Naive B cell (primary cell): ENCODE data around the gene HMGA1. TPM values are rescaled to one million over a fixed set of nuclear protein-coding genes. Genes with fewer than 3 reads are reported as not detected.

Experiments
- ATAC-seq, 2 donors: fragments of 150-1000 bp; cut with Tn5 transposase; 2 replicates each; pipeline ENCODE4 v1.10.0; 2021; ENCODE audit warnings: low read depth in 2 of 2, mild to moderate bottlenecking in 2 of 2, moderate library complexity in 2 of 2
- DNase-seq: peaks from one replicate; pipeline ENCODE4 v3.0.0; 2022
- H3K27ac Mint-ChIP-seq, 6 donors: one replicate each; pipeline ENCODE4 v1.8.0; 2020 to 2022; ENCODE audit warnings: mild to moderate bottlenecking in 6 of 6, mixed read lengths in 6 of 6, moderate library complexity in 5 of 6, inconsistent platforms in 2 of 6
- H3K27me3 Mint-ChIP-seq, 3 donors: one replicate each; pipeline ENCODE4 v1.8.0; 2021 to 2022; ENCODE audit warnings: mixed read lengths in 3 of 3, mild to moderate bottlenecking in 1 of 3
- H3K36me3 Mint-ChIP-seq, 2 donors: one replicate each; pipeline ENCODE4 v1.8.0; 2020 to 2022; ENCODE audit warnings: mixed read lengths in 2 of 2, inconsistent platforms in 1 of 2, mild to moderate bottlenecking in 1 of 2
- H3K4me1 Mint-ChIP-seq, 3 donors: one replicate each; pipeline ENCODE4 v1.8.0; 2020 to 2022; ENCODE audit warnings: mixed read lengths in 3 of 3, inconsistent platforms in 1 of 3, mild to moderate bottlenecking in 1 of 3, moderate library complexity in 1 of 3
- H3K4me3 Mint-ChIP-seq, 8 donors: one replicate each; pipeline ENCODE4 v1.8.0; 2020 to 2022; ENCODE audit warnings: mild to moderate bottlenecking in 8 of 8, mixed read lengths in 8 of 8, moderate library complexity in 8 of 8, inconsistent platforms in 2 of 8
- H3K9me3 Mint-ChIP-seq, 7 donors: one replicate each; pipeline ENCODE4 v1.8.0; 2020 to 2022; ENCODE audit warnings: mixed read lengths in 7 of 7, mild to moderate bottlenecking in 5 of 7, inconsistent platforms in 2 of 7, moderate library complexity in 1 of 7
- polyA plus RNA-seq, 6 donors: library from polyadenylated mRNA; unstranded; fragments of 300-500 nt; fragmentation: Illumina TruSeq; gene quantifications; one replicate each; pipeline ENCODE4 v1.2.3, GENCODE V29; 2021; ENCODE audit warnings: low read depth in 6 of 6

The HMGA1 gene
- polyA plus RNA-seq, 6 donors from 2014 or later, result 17.2 to 38.1 (median 31.2) TPM

GRCh38 chr6:34205466-34205865 is 31.2 kb upstream of the HMGA1 start:
- ATAC-seq (no peak), DNase-seq (no peak)
- H3K27me3 Mint-ChIP-seq, result peaks cover 0 to under 1% (median 0%) of the 10 kb centered on the region in 3 donors
- no peaks in the 10 kb centered on the region for H3K36me3 Mint-ChIP-seq
- H3K9me3 Mint-ChIP-seq, result peaks cover 0 to 2% (median 0%) of the 10 kb centered on the region in 7 donors
- H3K4me1 Mint-ChIP-seq, result no peaks in the 10 kb centered on the region
- no peak overlapping the region for H3K27ac Mint-ChIP-seq
- H3K4me3 Mint-ChIP-seq, result no peak overlapping the region

- Mint-ChIP-seq H3K36me3 (no peaks in the 10 kb centered on the region), H3K27ac (no peak overlapping the region), H3K27me3 (no peaks in the 10 kb centered on the region), H3K9me3 (peaks cover 0 to 2% (median 0%) of the 10 kb centered on the region in 7 donors), H3K4me1 (no peaks in the 10 kb centered on the region), H3K4me3 (no peak overlapping the region)
- no peak for DNase-seq
- no peak for ATAC-seq
Observed at GRCh38 chr6:34205916-34206315, 30.8 kb upstream of the HMGA1 start.

- Mint-ChIP-seq H3K4me1 (no peaks in the 10 kb centered on the region), H3K36me3 (no peaks in the 10 kb centered on the region), H3K27me3 (no peaks in the 10 kb centered on the region), H3K27ac (peak overlapping the region in 1 of 6 donors; percentile 60), H3K4me3 (no peak overlapping the region), H3K9me3 (peaks cover 0 to 2% (median 0%) of the 10 kb centered on the region in 7 donors)
- no peak for ATAC-seq
- DNase-seq, result no peak
Observed at GRCh38 chr6:34206726-34207125, 29.9 kb upstream of the HMGA1 start.

GRCh38 chr6:34207695-34208443 is 28.8 kb upstream of the HMGA1 start:
- H3K9me3 Mint-ChIP-seq, result no peaks in the 10 kb centered on the region
- ATAC-seq (no peak), DNase-seq (no peak)
- no peak overlapping the region for H3K4me3 Mint-ChIP-seq
- no peak overlapping the region for H3K27ac Mint-ChIP-seq
- H3K36me3 Mint-ChIP-seq, result no peaks in the 10 kb centered on the region
- no peaks in the 10 kb centered on the region for H3K27me3 Mint-ChIP-seq
- H3K4me1 Mint-ChIP-seq, result no peaks in the 10 kb centered on the region

- Mint-ChIP-seq H3K27ac (peak overlapping the region in 1 of 6 donors; percentile 13), H3K36me3 (no peaks in the 10 kb centered on the region), H3K9me3 (no peaks in the 10 kb centered on the region), H3K4me3 (no peak overlapping the region), H3K4me1 (peaks cover 0 to under 1% (median 0%) of the 10 kb centered on the region in 3 donors), H3K27me3 (no peaks in the 10 kb centered on the region)
- no peak for ATAC-seq
- DNase-seq, result no peak
Observed at GRCh38 chr6:34213772-34214171, 22.9 kb upstream of the HMGA1 start.

GRCh38 chr6:34218691-34219090 is 18.0 kb upstream of the HMGA1 start:
- DNase-seq (no peak), ATAC-seq (no peak)
- Mint-ChIP-seq H3K27ac (peak overlapping the region in 4 of 6 donors; percentile 37 to 62 (median 52)), H3K36me3 (no peaks in the 10 kb centered on the region), H3K27me3 (no peaks in the 10 kb centered on the region), H3K9me3 (no peaks in the 10 kb centered on the region), H3K4me1 (peaks cover 7 to 17% (median 15%) of the 10 kb centered on the region in 3 donors), H3K4me3 (peak overlapping the region in 1 of 8 donors; percentile 40)

- Mint-ChIP-seq H3K27ac (peak overlapping the region; percentile 79 to 99 (median 96)), H3K4me1 (peaks cover 23 to 50% (median 41%) of the 10 kb centered on the region in 3 donors), H3K27me3 (no peaks in the 10 kb centered on the region), H3K4me3 (peak overlapping the region; percentile 30 to 77 (median 66)), H3K9me3 (no peaks in the 10 kb centered on the region), H3K36me3 (no peaks in the 10 kb centered on the region)
- DNase-seq (no peak), ATAC-seq (no peak)
Observed at GRCh38 chr6:34223381-34223955, 13.2 kb upstream of the HMGA1 start.

- ATAC-seq (peak; percentile 94), DNase-seq (peak; percentile 93)
- H3K27me3 Mint-ChIP-seq, result no peaks in the 10 kb centered on the region
- peaks cover 21 to 45% (median 38%) of the 10 kb centered on the region in 3 donors for H3K4me1 Mint-ChIP-seq
- H3K9me3 Mint-ChIP-seq, result no peaks in the 10 kb centered on the region
- no peaks in the 10 kb centered on the region for H3K36me3 Mint-ChIP-seq
- H3K27ac Mint-ChIP-seq, result peak overlapping the region; percentile 79 to 99 (median 96)
- peak overlapping the region; percentile 52 to 82 (median 77) for H3K4me3 Mint-ChIP-seq
Observed at GRCh38 chr6:34223956-34224940, 12.4 kb upstream of the HMGA1 start.

- H3K4me3 Mint-ChIP-seq, result peak overlapping the region in 3 of 8 donors; percentile 52 to 79 (median 77)
- peaks cover 19 to 37% (median 37%) of the 10 kb centered on the region in 3 donors for H3K4me1 Mint-ChIP-seq
- DNase-seq (no peak), ATAC-seq (no peak)
- H3K9me3 Mint-ChIP-seq, result no peaks in the 10 kb centered on the region
- no peaks in the 10 kb centered on the region for H3K36me3 Mint-ChIP-seq
- no peaks in the 10 kb centered on the region for H3K27me3 Mint-ChIP-seq
- peak overlapping the region in 5 of 6 donors; percentile 65 to 93 (median 81) for H3K27ac Mint-ChIP-seq
Observed at GRCh38 chr6:34225551-34225950, 11.1 kb upstream of the HMGA1 start.

GRCh38 chr6:34226066-34226465 is 10.6 kb upstream of the HMGA1 start:
- Mint-ChIP-seq H3K27me3 (no peaks in the 10 kb centered on the region), H3K4me1 (peaks cover 23 to 42% (median 37%) of the 10 kb centered on the region in 3 donors), H3K27ac (peak overlapping the region in 5 of 6 donors; percentile 28 to 93 (median 75)), H3K9me3 (no peaks in the 10 kb centered on the region), H3K4me3 (peak overlapping the region in 3 of 8 donors; percentile 71 to 77 (median 74)), H3K36me3 (no peaks in the 10 kb centered on the region)
- DNase-seq (no peak), ATAC-seq (no peak)

GRCh38 chr6:34226731-34227586 is 9.7 kb upstream of the HMGA1 start:
- DNase-seq, result no peak
- Mint-ChIP-seq H3K4me3 (peak overlapping the region in 6 of 8 donors; percentile 10 to 74 (median 51)), H3K36me3 (no peaks in the 10 kb centered on the region), H3K4me1 (peaks cover 23 to 46% (median 34%) of the 10 kb centered on the region in 3 donors), H3K27ac (peak overlapping the region; percentile 42 to 94 (median 92)), H3K9me3 (no peaks in the 10 kb centered on the region), H3K27me3 (no peaks in the 10 kb centered on the region)
- ATAC-seq, result peak; percentile 14 to 27

- Mint-ChIP-seq H3K4me3 (peak overlapping the region in 4 of 8 donors; percentile 30 to 66 (median 50)), H3K9me3 (no peaks in the 10 kb centered on the region), H3K36me3 (no peaks in the 10 kb centered on the region), H3K4me1 (peaks cover 23 to 45% (median 34%) of the 10 kb centered on the region in 3 donors), H3K27me3 (no peaks in the 10 kb centered on the region), H3K27ac (peak overlapping the region; percentile 54 to 94 (median 90))
- ATAC-seq (no peak), DNase-seq (no peak)
Observed at GRCh38 chr6:34227761-34228421, 8.8 kb upstream of the HMGA1 start.
